Mesenchymal stem cell (in vitro differentiated cells and primary cell): Measurements from ENCODE around the gene MIAT.
"Not testable (repeated sequence)": the region's sequence is repeated elsewhere in the genome, so short reads cannot be mapped to it uniquely, and the experiment has no call there.

Experiments
- DNase-seq: peaks from one replicate; pipeline ENCODE4 v3.0.0-alpha.2; 2013
- H2AFZ ChIP-seq: one replicate; pipeline ENCODE4 v1.6.1; 2013; ENCODE audit warnings: low read depth, mild to moderate bottlenecking, control low read depth, inconsistent platforms, low read length, moderate library complexity
- H2AK5ac ChIP-seq: 2 replicates; pipeline ENCODE4 v1.6.1; 2013; ENCODE audit warnings: low read length, moderate library complexity, mild to moderate bottlenecking, inconsistent platforms; ENCODE audit not compliant: severe bottlenecking
- H2BK120ac ChIP-seq: one replicate; pipeline ENCODE4 v1.6.1; 2013; ENCODE audit warnings: low read depth, mild to moderate bottlenecking, inconsistent platforms, low read length, moderate library complexity
- H2BK12ac ChIP-seq, 2 experiments: one replicate each; pipeline ENCODE4 v1.6.1; 2013; ENCODE audit warnings: inconsistent platforms in 2 of 2, low read length in 2 of 2, mild to moderate bottlenecking in 2 of 2, moderate library complexity in 2 of 2, control low read depth in 1 of 2
- H2BK15ac ChIP-seq: one replicate; pipeline ENCODE4 v1.6.1; 2013; ENCODE audit warnings: mild to moderate bottlenecking, low read depth, inconsistent platforms; ENCODE audit not compliant: poor library complexity, severe bottlenecking
- H2BK5ac ChIP-seq: 2 replicates; pipeline ENCODE4 v1.6.1; 2013; ENCODE audit warnings: low read depth, mild to moderate bottlenecking, low read length, control low read depth, inconsistent platforms; ENCODE audit not compliant: poor library complexity, severe bottlenecking
- H3K14ac ChIP-seq, 2 experiments: one replicate each; pipeline ENCODE4 v1.6.1; 2013; ENCODE audit warnings: inconsistent platforms in 2 of 2, low read length in 2 of 2, control low read depth in 1 of 2, mild to moderate bottlenecking in 1 of 2, moderate library complexity in 1 of 2
- H3K18ac ChIP-seq, 2 experiments: one replicate each; pipeline ENCODE4 v1.6.1; 2013; ENCODE audit warnings: inconsistent platforms in 2 of 2, low read length in 2 of 2, control low read depth in 1 of 2, low read depth in 1 of 2, mild to moderate bottlenecking in 1 of 2
- H3K23ac ChIP-seq, 2 experiments: one replicate each; pipeline ENCODE4 v1.6.1; 2013; ENCODE audit warnings: inconsistent platforms in 2 of 2, low read length in 2 of 2, mild to moderate bottlenecking in 2 of 2, moderate library complexity in 2 of 2, control low read depth in 1 of 2
- H3K27ac ChIP-seq: 2 replicates; pipeline ENCODE4 v1.5.1; 2013; ENCODE audit warnings: mild to moderate bottlenecking, moderate library complexity, low read length, control low read depth, inconsistent platforms; ENCODE audit not compliant: poor library complexity, severe bottlenecking
- H3K27me3 ChIP-seq, 2 experiments: 2 replicates each; pipeline versions ENCODE4 v1.6.1 to v1.7.0; 2013; ENCODE audit warnings: low read length in 2 of 2, mild to moderate bottlenecking in 2 of 2, moderate library complexity in 2 of 2, control low read depth in 1 of 2, inconsistent platforms in 1 of 2; ENCODE audit not compliant: control insufficient read depth in 1 of 2, insufficient read depth in 1 of 2
- H3K36me3 ChIP-seq, 2 experiments: 2 replicates each; pipeline versions ENCODE4 v1.6.1 to v1.7.0; 2013; ENCODE audit warnings: low read length in 2 of 2, control low read depth in 1 of 2, inconsistent platforms in 1 of 2, low read depth in 1 of 2, mild to moderate bottlenecking in 1 of 2; ENCODE audit not compliant: insufficient read depth in 2 of 2, control insufficient read depth in 1 of 2
- H3K4ac ChIP-seq, 2 experiments: one replicate each; pipeline ENCODE4 v1.6.1; 2013; ENCODE audit warnings: inconsistent platforms in 2 of 2, low read length in 2 of 2, mild to moderate bottlenecking in 2 of 2, moderate library complexity in 2 of 2, control low read depth in 1 of 2, low read depth in 1 of 2
- H3K4me1 ChIP-seq: 2 replicates; pipeline ENCODE4 v1.6.1; 2013; ENCODE audit warnings: low read depth, low read length, control low read depth; ENCODE audit not compliant: control insufficient read depth, insufficient read depth
- H3K4me2 ChIP-seq: 2 replicates; pipeline ENCODE4 v1.6.1; 2013; ENCODE audit warnings: low read length, mild to moderate bottlenecking, inconsistent platforms; ENCODE audit not compliant: poor library complexity, severe bottlenecking
- H3K4me3 ChIP-seq, 2 experiments: 2 replicates each; pipeline versions ENCODE4 v1.5.1 to v1.7.0; 2013; ENCODE audit warnings: low read length in 2 of 2, mild to moderate bottlenecking in 2 of 2, control low read depth in 1 of 2, low read depth in 1 of 2; ENCODE audit not compliant: insufficient read depth in 1 of 2
- H3K79me1 ChIP-seq: replicated peaks from 2 replicates; pipeline ENCODE4 v1.6.1; 2013; ENCODE audit warnings: mild to moderate bottlenecking, control low read depth, low read length, inconsistent platforms; ENCODE audit not compliant: poor library complexity, severe bottlenecking
- H3K9ac ChIP-seq: 2 replicates; pipeline ENCODE4 v1.7.0; 2013; ENCODE audit warnings: mild to moderate bottlenecking, low read length, moderate library complexity
- H3K9me3 ChIP-seq: 2 replicates; pipeline ENCODE4 v1.7.0; 2013; ENCODE audit warnings: mild to moderate bottlenecking, low read length; ENCODE audit not compliant: control insufficient read depth
- H4K8ac ChIP-seq: one replicate; pipeline ENCODE4 v1.6.1; 2013; ENCODE audit warnings: inconsistent platforms, mild to moderate bottlenecking, low read length, moderate library complexity
- H4K91ac ChIP-seq: one replicate; pipeline ENCODE4 v1.6.1; 2013; ENCODE audit warnings: mild to moderate bottlenecking, low read length, inconsistent platforms
- WGBS: methylation state at CpG from one replicate; pipeline ENCODE4 v1.1.7; 2013; ENCODE audit warnings: mixed read lengths; 5-methylcytosine and 5-hydroxymethylcytosine counted together

MIAT gene

GRCh38 chr22:26702906-26703830, 45.8 kb downstream of the MIAT start:
- no peak overlapping the region for H3K4me3 ChIP-seq
- H3K4me2 ChIP-seq: no peak overlapping the region
- H3K18ac ChIP-seq: no peak overlapping the region
- no peak overlapping the region for H2BK12ac ChIP-seq
- no peak for DNase-seq
- no peak overlapping the region for H3K14ac ChIP-seq
- peaks cover 10 to 19% of the 10 kb centered on the region in 2 experiments for H3K36me3 ChIP-seq
- H4K91ac ChIP-seq: no peak overlapping the region
- peaks cover 28% of the 10 kb centered on the region for H3K79me1 ChIP-seq
- no peak overlapping the region for H3K23ac ChIP-seq
- H3K27me3 ChIP-seq: no peaks in the 10 kb centered on the region
- no peak overlapping the region for H3K4ac ChIP-seq
- H2AFZ ChIP-seq: no peak overlapping the region
- 100% methylated on average over 4 of the region's 6 CpGs for WGBS
- no peak overlapping the region for H3K9ac ChIP-seq
- peaks cover 22% of the 10 kb centered on the region for H3K9me3 ChIP-seq
- no peak overlapping the region for H2BK5ac ChIP-seq
- no peak overlapping the region for H2AK5ac ChIP-seq
- H2BK120ac ChIP-seq: no peak overlapping the region
- no peak overlapping the region for H4K8ac ChIP-seq
- no peaks in the 10 kb centered on the region for H3K4me1 ChIP-seq
- no peak overlapping the region for H2BK15ac ChIP-seq
- no peak overlapping the region for H3K27ac ChIP-seq

- WGBS: 89% methylated on average over 3 of the region's 4 CpGs
- not testable (repeated sequence) for H3K27ac ChIP-seq
These were observed 48.0 kb downstream of the MIAT start for GRCh38 chr22:26705379-26705778.

GRCh38 chr22:26707090-26707489, 49.7 kb downstream of the MIAT start:
- Histone ChIP-seq H2BK15ac (no peak overlapping the region), H3K4me1 (peaks cover 4% of the 10 kb centered on the region), H4K8ac (no peak overlapping the region), H2AK5ac (no peak overlapping the region), H2BK120ac (no peak overlapping the region), H3K4me2 (no peak overlapping the region), H3K14ac (no peak overlapping the region), H3K27ac (no peak overlapping the region), H4K91ac (no peak overlapping the region), H3K9ac (no peak overlapping the region), H3K36me3 (peaks cover 0 to 2% of the 10 kb centered on the region in 2 experiments), H3K18ac (no peak overlapping the region), H3K9me3 (peaks cover 13% of the 10 kb centered on the region), H3K23ac (no peak overlapping the region), H2AFZ (no peak overlapping the region), H3K4me3 (no peak overlapping the region), H3K79me1 (peaks cover 17% of the 10 kb centered on the region), H3K4ac (no peak overlapping the region), H3K27me3 (no peaks in the 10 kb centered on the region), H2BK12ac (no peak overlapping the region), H2BK5ac (no peak overlapping the region)
- DNase-seq: no peak
- WGBS: no CpG with 5 or more reads among the region's 2 CpGs

More at GRCh38 chr22:26705379-26705778, 48.0 kb downstream of the MIAT start:
- H3K4me3 ChIP-seq, H2BK120ac ChIP-seq, H3K14ac ChIP-seq, H2BK5ac ChIP-seq, H3K36me3 ChIP-seq, H2AFZ ChIP-seq, H3K9ac ChIP-seq, H2BK15ac ChIP-seq, H3K27me3 ChIP-seq, H2BK12ac ChIP-seq, H4K91ac ChIP-seq, H3K4ac ChIP-seq, H3K4me1 ChIP-seq, H3K18ac ChIP-seq, H3K4me2 ChIP-seq, H4K8ac ChIP-seq, H2AK5ac ChIP-seq, H3K23ac ChIP-seq, DNase-seq: not testable (repeated sequence)
- Histone ChIP-seq H3K9me3 (peaks cover 14% of the 10 kb centered on the region), H3K79me1 (peaks cover 17% of the 10 kb centered on the region)

- H3K27me3 ChIP-seq: no peaks in the 10 kb centered on the region
- H3K4me3 ChIP-seq: no peak overlapping the region
- no peak overlapping the region for H3K27ac ChIP-seq
- H2AK5ac ChIP-seq: no peak overlapping the region
- H4K8ac ChIP-seq: no peak overlapping the region
- no peak overlapping the region for H2AFZ ChIP-seq
- no peak overlapping the region for H2BK12ac ChIP-seq
- H3K18ac ChIP-seq: no peak overlapping the region
- no peak for DNase-seq
- H2BK120ac ChIP-seq: no peak overlapping the region
- no peak overlapping the region for H3K14ac ChIP-seq
- no peak overlapping the region for H2BK15ac ChIP-seq
- peaks cover 4% of the 10 kb centered on the region for H3K4me1 ChIP-seq
- no peak overlapping the region for H3K4me2 ChIP-seq
- peaks cover 16% of the 10 kb centered on the region for H3K79me1 ChIP-seq
- WGBS: 97% methylated on average over 2 of the region's 2 CpGs
- H3K9me3 ChIP-seq: peaks cover 13% of the 10 kb centered on the region
- H3K23ac ChIP-seq: no peak overlapping the region
- H2BK5ac ChIP-seq: no peak overlapping the region
- no peak overlapping the region for H3K4ac ChIP-seq
- H4K91ac ChIP-seq: no peak overlapping the region
- no peak overlapping the region for H3K9ac ChIP-seq
- peaks cover 0 to 2% of the 10 kb centered on the region in 2 experiments for H3K36me3 ChIP-seq
These were observed 50.2 kb downstream of the MIAT start for GRCh38 chr22:26707581-26707980.
